AG10803 (cell line): Measurements from ENCODE around the gene CYP27A1.

Experiments
- DNase-seq: peaks from one replicate; pipeline ENCODE4 v3.0.0; 2010; ENCODE audit warnings: low read depth
- H3K4me3 ChIP-seq: 2 replicates; pipeline ENCODE4 v1.5.1; 2011; ENCODE audit warnings: mild to moderate bottlenecking, low read length, control low read depth
- TF ChIP-seq, protein P1 (sequence below): conservative IDR thresholded peaks from 2 replicates; pipeline ENCODE4 v1.5.1; 2011; ENCODE audit warnings: mild to moderate bottlenecking, low read length, control low read depth, inconsistent platforms

The CYP27A1 gene

DNA sequence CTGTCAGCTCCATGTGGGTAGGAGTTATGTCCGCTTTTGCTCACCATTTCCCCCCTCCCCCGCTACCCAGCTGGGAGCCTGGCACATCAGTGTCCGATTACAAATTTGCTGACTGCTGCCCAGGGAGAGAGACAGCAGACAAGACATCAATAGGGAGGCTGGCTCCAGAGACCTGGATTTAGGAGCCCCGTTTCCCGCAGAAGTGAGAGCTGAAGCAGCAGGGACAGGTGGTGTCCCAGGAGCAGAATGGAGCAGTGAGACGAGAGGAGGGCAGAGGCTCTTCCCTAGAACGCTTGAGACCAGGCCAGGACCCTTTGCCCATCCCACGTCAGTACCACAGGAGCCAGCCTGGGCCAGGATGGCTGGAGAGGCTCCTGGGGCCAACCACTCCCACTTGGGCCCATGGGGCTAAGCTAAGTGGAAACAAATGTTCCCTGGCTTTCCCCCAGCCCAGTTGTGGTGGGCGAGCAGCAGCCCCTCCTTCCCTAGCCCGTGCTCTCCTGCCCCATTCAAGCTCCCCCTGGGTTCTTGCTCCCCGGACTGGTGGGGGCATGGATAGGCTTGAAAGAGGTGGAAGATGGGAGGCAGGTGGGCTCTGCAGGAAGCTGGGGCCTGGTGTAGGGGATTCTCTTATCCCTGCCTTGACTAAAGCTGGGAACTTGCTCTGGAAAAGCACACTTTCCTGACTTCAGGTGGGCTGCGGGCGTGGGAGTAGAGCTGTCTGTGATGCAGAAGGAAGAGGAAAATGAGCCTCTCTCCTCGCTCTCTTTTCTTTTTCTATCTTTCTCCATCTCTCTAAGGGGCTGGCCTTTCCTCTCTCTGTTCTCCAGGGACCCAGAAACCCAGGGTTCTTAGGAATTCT lies 73.6 kb downstream of the CYP27A1 start:
- TF ChIP-seq, protein P1, sequence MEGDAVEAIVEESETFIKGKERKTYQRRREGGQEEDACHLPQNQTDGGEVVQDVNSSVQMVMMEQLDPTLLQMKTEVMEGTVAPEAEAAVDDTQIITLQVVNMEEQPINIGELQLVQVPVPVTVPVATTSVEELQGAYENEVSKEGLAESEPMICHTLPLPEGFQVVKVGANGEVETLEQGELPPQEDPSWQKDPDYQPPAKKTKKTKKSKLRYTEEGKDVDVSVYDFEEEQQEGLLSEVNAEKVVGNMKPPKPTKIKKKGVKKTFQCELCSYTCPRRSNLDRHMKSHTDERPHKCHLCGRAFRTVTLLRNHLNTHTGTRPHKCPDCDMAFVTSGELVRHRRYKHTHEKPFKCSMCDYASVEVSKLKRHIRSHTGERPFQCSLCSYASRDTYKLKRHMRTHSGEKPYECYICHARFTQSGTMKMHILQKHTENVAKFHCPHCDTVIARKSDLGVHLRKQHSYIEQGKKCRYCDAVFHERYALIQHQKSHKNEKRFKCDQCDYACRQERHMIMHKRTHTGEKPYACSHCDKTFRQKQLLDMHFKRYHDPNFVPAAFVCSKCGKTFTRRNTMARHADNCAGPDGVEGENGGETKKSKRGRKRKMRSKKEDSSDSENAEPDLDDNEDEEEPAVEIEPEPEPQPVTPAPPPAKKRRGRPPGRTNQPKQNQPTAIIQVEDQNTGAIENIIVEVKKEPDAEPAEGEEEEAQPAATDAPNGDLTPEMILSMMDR: no peak

DNA sequence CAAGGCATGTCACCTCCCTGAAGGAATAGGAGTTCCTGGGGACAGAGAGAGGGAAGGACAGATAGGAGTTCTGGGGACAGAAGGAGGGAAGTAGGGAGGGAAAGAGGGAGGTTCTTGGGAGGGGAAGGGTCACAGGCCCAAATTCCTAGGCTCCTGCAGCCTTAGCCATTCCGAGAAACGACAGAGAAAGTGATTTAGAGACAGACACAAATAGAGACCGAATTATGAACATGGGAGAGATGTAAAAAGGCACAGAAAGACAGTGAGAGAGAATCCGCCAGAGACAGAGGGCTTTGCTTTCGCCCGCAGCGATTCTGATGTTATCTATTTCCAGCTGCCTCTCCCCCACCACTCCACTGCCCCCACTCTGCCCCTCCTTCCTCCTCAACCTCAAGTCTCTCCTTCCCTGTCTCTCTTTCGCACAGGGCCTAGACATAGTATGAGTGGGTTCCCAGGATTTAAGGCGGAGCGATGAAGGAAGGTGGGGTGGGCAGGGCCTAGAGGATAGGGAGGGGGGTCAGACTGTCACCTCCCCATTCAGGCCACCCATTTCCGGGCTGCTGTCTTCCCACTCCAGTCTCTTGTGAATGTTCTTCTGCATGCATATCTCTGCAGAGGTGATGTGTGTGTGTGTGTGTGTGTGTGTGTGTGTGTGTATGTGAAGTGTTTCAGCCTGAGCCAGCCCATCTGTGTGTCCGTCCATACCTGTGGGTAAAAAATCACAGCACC lies 74.4 kb downstream of the CYP27A1 start:
- no peak overlapping the region for H3K4me3 ChIP-seq
- TF ChIP-seq, protein P1: no peak
- DNase-seq: no peak

More for the DNA sequence above, 73.6 kb downstream of the CYP27A1 start:
- H3K4me3 ChIP-seq: no peak overlapping the region
- DNase-seq: no peak

DNA sequence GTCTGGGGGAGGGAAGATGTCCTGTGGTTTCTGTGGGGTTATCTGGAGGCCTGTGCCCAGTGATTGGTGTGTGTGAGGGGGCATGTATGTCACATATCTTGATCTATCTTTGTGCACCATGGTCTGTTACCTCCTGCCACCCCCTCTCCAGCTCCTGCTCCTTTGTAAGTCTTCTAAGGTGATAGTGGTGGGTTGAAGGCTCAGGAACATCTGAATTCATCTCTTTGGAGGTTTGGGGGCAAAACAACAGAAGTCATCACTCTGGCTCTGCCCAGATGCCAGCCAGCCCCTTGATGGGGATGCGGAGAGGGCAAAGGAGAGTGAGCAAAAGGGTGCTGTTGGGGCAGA lies 74.9 kb downstream of the CYP27A1 start:
- TF ChIP-seq, protein P1: no peak
- no peak for DNase-seq
- H3K4me3 ChIP-seq: no peak overlapping the region

GRCh38 chr2:218857371-218858137 lies 75.6 kb downstream of the CYP27A1 start:
- TF ChIP-seq, protein P1: no peak
- no peak overlapping the region for H3K4me3 ChIP-seq
- DNase-seq: no peak

DNA sequence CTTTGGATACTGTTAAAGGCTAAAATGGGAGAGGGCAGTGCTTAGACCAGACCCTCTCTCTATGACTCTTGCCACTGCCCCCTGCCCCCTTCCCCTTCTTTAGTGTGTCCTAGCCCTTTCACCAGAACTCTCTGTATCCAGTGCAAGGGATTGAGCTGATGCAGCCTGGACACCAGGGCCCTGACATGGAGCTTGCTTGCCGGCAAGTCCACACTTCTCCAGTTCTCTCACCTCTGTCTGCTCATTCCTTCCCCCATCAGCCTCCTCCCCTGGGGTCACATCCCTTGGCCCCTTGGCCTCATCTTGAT lies 76.1 kb downstream of the CYP27A1 start:
- H3K4me3 ChIP-seq: no peak overlapping the region
- no peak for DNase-seq
- TF ChIP-seq, protein P1: no peak

DNA sequence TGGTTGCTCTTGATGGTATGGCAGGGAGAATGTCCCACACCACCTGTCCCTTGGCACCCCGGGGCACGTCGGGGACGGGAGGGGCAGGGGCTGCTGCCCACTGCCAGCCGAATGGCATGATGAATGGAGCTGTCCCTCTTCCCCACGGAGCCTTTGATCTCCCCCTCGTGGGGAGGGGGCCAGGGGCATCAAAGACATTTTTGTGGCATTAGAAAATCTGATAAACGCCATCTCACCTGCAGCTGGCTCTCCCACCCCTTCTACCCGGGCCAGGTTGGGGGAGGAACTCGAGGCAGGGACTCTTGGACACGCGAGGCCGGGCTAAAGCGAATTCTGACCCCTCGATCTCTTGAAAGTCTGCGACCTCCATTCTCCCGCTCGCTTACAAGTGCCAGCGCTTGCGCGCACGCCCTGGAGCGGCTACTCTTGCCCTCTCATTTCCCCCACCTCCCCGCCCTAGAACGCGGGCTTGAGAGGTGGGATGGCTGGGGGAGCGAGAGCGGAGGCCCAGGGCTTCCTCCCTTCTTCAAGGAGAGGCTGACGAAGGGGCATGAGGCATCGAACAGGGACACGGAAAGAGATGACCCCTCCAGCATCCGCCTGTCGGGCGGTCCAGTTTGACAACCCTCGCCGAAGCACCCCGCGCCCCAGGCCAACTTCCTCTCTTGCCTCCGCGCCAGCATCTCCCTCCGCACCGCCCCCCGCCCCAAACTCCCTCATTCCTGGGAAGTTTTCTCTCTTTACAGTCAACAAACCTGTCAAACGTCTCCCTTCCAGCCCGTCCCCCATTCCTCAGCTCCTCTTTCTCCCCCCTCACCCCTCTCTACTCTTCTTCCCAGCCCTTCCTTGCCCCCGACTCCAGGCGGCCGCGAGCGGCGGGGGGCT lies 77.0 kb downstream of the CYP27A1 start:
- TF ChIP-seq, protein P1: no peak
- DNase-seq: no peak
- no peak overlapping the region for H3K4me3 ChIP-seq
